Superior temporal gyrus (tissue), 1 donor: ENCODE data around the gene RETREG3.
A peak's percentile ranks its signal among the peaks of the same experiment; 100 is the strongest.
"Not testable (repeated sequence)": the region's sequence is repeated elsewhere in the genome, so short reads cannot be mapped to it uniquely, and the experiment has no call there.

Experiments
- DNase-seq: peaks from one replicate; pipeline ENCODE4 v3.0.0-alpha.2; 2016; ENCODE audit errors: extremely low spot score

The RETREG3 gene

GRCh38 chr17:42571435-42572225 lies 37.5 kb downstream of the RETREG3 start:
- no peak for DNase-seq

DNA sequence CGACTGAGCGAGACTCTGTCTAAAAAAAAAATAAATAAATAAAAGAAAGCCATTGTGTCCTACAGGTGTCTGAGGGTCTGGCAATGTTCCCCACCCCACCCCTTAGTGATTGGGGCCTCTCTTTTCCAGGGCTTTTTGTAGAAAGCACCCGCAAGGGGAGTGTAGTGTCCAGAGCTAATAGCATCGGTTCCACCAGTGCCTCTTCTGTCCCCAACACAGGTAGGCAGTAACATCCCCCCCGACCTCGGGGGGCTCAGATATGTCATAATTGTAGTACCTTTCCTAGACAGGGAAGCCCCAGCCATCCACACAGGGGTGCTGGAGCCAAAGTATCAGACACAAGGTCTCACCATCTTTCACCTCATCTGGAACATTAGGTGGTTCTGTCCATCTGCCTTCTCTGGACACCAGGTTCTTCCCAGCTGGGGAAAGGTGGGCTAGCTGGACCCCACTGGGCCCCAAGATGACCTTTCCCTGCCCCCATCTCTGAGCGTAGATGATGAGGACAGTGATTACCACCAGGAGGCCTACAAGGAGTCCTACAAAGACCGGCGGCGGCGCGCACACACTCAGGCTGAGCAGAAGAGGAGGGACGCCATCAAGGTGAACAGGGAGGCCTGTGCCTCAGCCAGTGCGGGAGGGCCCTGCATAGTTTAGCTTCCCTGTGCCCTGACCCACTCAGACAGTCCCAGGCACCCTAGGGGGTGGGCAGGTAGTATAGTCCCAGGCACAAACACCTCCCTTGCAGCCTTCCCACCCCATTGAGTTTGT lies 40.6 kb downstream of the RETREG3 start:
- DNase-seq, result no peak

GRCh38 chr17:42566883-42567573 lies 42.1 kb downstream of the RETREG3 start, which contains the start of gene MLX:
MLX (plus strand) TSS chr17:42567100; CDS start chr17:42567125, 25 bp downstream.
- peak; percentile 95 for DNase-seq

DNA sequence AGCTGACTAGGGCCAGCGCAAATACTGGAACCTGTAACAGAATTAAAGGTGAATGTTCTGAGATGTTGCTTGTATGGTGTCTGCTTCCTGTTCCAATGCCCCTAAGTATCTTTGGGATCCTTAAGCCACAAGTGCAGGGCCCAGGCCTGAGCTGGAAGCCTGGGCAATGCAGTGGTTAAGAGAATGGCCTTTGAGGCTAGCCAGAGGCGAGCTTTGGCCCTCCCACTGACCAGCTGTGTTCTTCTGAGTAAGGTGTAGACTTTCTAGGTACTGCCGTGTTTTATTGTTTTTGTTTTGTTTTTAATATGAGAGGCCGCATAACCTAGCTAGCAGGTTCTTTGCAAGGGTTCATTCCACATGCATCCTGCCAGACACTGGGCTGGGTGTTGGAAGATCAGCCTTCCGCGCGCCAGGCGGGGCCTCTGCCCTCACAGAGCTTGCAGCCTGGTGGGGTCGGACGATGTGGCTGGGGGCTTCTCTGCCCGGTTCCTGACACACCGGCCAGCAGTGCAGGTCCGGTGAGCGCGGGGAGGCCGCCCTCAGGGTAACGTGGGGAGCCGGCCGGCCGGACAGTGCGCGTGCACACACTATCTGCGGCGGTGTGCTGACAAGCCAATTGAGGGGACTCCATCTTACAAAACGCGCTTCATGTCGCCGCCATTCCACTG lies 42.8 kb downstream of the RETREG3 start:
- DNase-seq, result no peak

GRCh38 chr17:42565523-42566214 lies 43.5 kb downstream of the RETREG3 start:
- DNase-seq, result no peak

GRCh38 chr17:42564815-42565522 lies 44.2 kb downstream of the RETREG3 start:
- no peak for DNase-seq

DNA sequence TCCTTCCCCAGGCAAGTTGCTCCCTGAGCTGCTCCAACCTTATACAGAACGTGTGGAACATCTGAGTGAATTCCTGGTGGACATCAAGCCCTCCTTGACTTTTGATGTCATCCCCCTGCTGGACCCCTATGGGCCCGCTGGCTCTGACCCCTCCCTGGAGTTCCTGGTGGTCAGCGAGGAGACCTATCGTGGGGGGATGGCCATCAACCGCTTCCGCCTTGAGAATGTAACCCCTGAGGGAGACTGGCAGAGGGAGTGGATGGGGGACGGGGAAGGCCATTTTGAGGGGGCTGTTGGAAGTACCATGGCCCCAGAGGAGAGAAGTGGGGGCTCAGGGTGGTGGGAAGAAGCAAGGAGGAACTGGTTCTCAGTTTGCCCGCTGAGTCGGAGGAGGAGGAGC lies 45.2 kb downstream of the RETREG3 start:
- no peak for DNase-seq

GRCh38 chr17:42563543-42563942 lies 45.6 kb downstream of the RETREG3 start:
- DNase-seq, result no peak

- no peak for DNase-seq
Observed at GRCh38 chr17:42563143-42563509, 46.0 kb downstream of the RETREG3 start.

DNA sequence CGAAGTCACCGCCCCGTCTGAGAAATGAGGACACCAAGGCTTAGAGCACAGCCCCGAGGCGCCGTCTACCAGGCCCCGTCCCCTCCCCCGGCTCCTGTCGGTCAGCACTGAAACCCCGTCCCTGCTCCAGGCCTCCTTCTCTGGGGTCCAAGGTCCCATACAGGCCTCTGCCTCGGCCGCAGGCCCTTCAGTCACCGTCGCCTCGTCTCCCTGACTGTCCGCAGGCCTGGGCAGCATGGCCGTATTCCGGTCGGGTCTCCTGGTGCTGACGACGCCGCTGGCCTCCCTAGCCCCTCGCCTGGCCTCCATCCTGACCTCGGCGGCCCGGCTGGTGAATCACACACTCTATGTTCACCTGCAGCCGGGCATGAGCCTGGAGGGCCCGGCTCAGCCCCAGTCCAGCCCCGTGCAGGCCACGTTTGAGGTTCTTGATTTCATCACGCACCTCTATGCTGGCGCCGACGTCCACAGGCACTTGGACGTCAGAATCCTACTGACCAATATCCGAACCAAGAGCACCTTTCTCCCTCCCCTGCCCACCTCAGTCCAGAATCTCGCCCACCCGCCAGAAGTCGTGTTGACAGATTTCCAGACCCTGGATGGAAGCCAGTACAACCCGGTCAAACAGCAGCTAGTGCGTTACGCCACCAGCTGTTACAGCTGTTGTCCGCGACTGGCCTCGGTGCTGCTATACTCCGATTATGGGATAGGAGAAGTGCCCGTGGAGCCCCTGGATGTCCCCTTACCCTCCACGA lies 46.6 kb downstream of the RETREG3 start:
- no peak for DNase-seq

DNA sequence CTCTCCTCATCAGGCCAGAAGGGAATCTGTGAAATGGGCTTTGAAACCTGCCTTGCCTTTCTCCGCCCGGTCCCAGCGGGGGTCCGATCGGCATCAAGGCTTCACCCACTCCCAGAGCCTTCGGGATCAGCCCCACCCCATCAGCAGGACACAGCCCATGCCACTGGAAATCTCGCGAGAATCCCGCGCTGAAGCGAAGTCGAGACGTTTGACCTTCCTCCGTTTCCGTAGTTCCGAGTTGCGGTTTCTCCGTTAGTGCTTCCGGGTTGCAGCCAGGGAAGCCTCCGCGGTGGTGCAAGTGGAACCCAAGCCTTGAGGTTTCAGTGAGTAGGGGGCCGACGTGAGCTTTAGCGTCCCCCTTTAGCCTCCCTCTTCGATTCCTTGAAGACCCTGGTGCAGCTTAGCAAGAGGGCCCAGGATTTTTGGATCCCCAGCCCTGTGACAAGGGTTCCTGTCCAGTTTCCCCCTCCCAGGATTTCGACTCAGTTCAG lies 47.2 kb downstream of the RETREG3 start, which contains the start of gene COASY:
COASY (plus strand) TSS at position 252 of the 491 bp plus-strand sequence. CDS start 475 bp downstream, outside the sequence.
- peak; percentile 99 for DNase-seq

DNA sequence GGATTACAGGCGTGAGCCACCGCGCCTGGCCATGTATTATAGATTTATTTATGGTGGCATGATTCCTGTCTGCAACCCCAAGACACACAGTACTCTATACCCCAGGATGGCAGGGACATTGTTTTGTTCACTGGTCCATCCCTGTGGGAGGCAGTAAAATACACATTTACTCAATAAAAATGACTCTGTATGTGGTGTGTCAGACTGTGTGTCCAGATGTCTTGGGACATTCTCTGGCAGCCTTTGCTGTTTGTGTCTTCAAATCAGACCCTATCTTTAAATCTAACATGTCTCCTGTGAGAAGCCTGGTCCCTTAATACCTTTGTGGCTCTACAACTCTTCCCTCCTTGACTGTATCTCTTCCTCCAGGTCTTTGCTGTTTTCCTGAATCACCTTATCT lies 48.9 kb downstream of the RETREG3 start:
- DNase-seq, result no peak

DNA sequence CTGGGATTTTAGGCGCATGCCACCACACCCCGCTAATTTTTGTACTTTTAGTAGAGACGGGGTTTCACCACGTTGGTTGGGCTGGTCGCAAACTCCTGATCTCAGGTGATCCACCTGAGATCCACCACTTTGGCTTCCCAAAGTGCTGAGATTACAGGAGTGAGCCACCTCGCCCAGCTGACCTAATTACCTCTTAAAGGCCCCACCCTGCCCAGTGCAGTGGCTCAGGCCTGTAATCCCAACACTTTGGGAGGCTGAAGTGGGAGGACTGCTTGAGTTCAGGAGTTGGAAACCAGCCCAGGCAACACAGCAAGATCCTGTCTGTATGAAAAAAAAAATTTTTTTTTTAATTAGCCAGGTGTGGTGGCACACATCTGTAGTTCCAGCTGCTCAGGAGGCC lies 50.1 kb downstream of the RETREG3 start:
- no peak for DNase-seq

GRCh38 chr17:42555961-42556617 lies 53.1 kb downstream of the RETREG3 start:
- not testable (repeated sequence) for DNase-seq

GRCh38 chr17:42555122-42555622 lies 54.0 kb downstream of the RETREG3 start:
- no peak for DNase-seq

DNA sequence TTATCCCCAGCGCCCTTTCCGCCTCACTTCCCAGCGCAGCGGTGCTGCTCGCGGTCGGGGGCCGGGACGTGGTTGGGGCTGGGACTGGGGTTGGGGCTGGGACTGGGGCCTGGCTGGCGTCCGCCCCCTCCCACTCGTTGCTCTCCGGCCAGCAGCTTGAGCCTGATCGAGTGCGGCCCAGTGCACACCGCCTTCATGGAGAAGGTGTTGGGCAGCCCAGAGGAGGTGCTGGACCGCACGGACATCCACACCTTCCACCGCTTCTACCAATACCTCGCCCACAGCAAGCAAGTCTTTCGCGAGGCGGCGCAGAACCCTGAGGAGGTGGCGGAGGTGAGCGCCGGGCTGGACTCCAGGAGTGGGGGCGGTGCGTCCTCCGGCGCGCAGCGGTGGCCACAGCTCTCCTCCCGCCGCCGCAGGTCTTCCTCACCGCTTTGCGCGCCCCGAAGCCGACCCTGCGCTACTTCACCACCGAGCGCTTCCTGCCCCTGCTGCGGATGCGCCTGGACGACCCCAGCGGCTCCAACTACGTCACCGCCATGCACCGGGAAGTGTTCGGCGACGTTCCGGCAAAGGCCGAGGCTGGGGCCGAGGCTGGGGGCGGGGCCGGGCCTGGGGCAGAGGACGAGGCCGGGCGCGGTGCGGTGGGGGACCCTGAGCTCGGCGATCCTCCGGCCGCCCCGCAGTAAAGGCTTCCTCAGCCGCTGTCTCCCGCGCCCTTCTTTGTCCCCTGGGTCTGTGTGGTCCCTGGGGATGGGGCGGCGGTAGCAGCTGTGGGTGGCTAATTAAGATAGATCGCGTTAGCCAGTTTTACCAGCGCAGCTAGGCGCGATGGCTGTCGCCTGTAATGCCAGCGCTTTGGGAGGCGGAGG lies 54.7 kb downstream of the RETREG3 start:
- peak; percentile 79 for DNase-seq

GRCh38 chr17:42553866-42554249 lies 55.3 kb downstream of the RETREG3 start:
- DNase-seq, result no peak
